ENCODE measurements around the gene RXRA. TPM values are rescaled to one million over a fixed set of nuclear protein-coding genes. Genes with fewer than 3 reads are reported as not detected.

Gene RXRA
- total and polyA plus RNA-seq, 2 donors (not counting 3 experiments of a cell fraction or from before 2014, with no cell fraction given): 15.4 to 37.4 TPM

- Histone ChIP-seq H3K4me3 (replicated peaks in 1 of 3; ENCODE audit: insufficient read depth in 1 of 3, low read depth in 1 of 3, low read length in 3 of 3) (no peak overlapping the region), H3K79me2 (ENCODE audit: control insufficient read depth, insufficient read depth, low read length) (peaks cover 3% of the 10 kb centered on the region), H3K27ac (ENCODE audit: insufficient read depth, low read depth, low read length) (no peak overlapping the region), H3K9me1 (replicated peaks; ENCODE audit: control insufficient read depth, extremely low read depth, insufficient read depth, low read length) (no peaks in the 10 kb centered on the region), H3K36me3 (ENCODE audit: control insufficient read depth in 2 of 2, extremely low read depth in 1 of 2, insufficient read depth in 2 of 2, low read length in 2 of 2) (no peaks in the 10 kb centered on the region), H2AFZ (ENCODE audit: low read depth, low read length) (no peak overlapping the region), H3K4me2 (ENCODE audit: insufficient read depth, low read length) (no peak overlapping the region), H4K20me1 (replicated peaks; ENCODE audit: control insufficient read depth, extremely low read depth, insufficient read depth, low read length) (no peaks in the 10 kb centered on the region), H3K27me3 (ENCODE audit: control insufficient read depth in 2 of 2, insufficient read depth in 2 of 2, low read length in 2 of 2) (no peaks in the 10 kb centered on the region), H3K9ac (replicated peaks; ENCODE audit: extremely low read depth, insufficient read depth, low read length) (no peak overlapping the region), H3K4me1 (ENCODE audit: control insufficient read depth, extremely low read depth, insufficient read depth, low read length) (no peaks in the 10 kb centered on the region), H3K9me3 (replicated peaks; ENCODE audit: control insufficient read depth, insufficient read depth, low read length) (no peaks in the 10 kb centered on the region)
- intact Hi-C loops (cut with micrococcal nuclease) (loop anchor here (5.0 kb wide), 1 partner anchor 320 kb away; the partner anchor contains the start of gene COL5A1), dilution Hi-C loops (cut with MboI; ENCODE audit: extremely low pct_ligation_motif_present, low sequenced_read_pairs) (no loop called here)
- no TSS peak for BruUV-seq (replicated peaks)
- ChIA-PET POLR2A (no interaction called here), CTCF (interaction anchor here (0.6 to 1.2 kb wide), 3 partner anchors 113 to 151 kb away, joined by 3 read pairs; no protein-coding TSS in a partner anchor)
- FAIRE-seq (no peak), DNase-seq (ENCODE audit: low read depth, low spot score) (no peak)
- TF ChIP-seq POLR2AphosphoS5 (IDR thresholded peaks at IDR 0.05; ENCODE audit: insufficient read depth, low read depth, low read length) (no peak), GATA2 (IDR thresholded peaks at IDR 0.05; ENCODE audit: insufficient read depth, insufficient read length, low read depth, low read length) (no peak), POLR2A (IDR thresholded peaks at IDR 0.05; ENCODE audit: low read depth, low read length) (no peak)
Observed at GRCh38 chr9:134321946-134322741, 4.1 kb upstream of the RXRA start.

- no peak for DNase-seq (ENCODE audit: low read depth, low spot score)
- ChIA-PET CTCF (interaction anchor here (1.0 to 1.2 kb wide), 2 partner anchors 112 to 152 kb away, joined by 3 read pairs; no protein-coding TSS in a partner anchor), POLR2A (no interaction called here)
- Histone ChIP-seq H3K4me2 (ENCODE audit: insufficient read depth, low read length) (no peak overlapping the region), H3K27ac (ENCODE audit: insufficient read depth, low read depth, low read length) (no peak overlapping the region), H3K79me2 (ENCODE audit: control insufficient read depth, insufficient read depth, low read length) (peaks cover 10% of the 10 kb centered on the region), H3K9me1 (replicated peaks; ENCODE audit: control insufficient read depth, extremely low read depth, insufficient read depth, low read length) (no peaks in the 10 kb centered on the region), H3K4me1 (ENCODE audit: control insufficient read depth, extremely low read depth, insufficient read depth, low read length) (peaks cover 7% of the 10 kb centered on the region), H3K9ac (replicated peaks; ENCODE audit: extremely low read depth, insufficient read depth, low read length) (no peak overlapping the region), H3K9me3 (replicated peaks; ENCODE audit: control insufficient read depth, insufficient read depth, low read length) (no peaks in the 10 kb centered on the region), H2AFZ (ENCODE audit: low read depth, low read length) (no peak overlapping the region), H3K36me3 (ENCODE audit: control insufficient read depth in 2 of 2, extremely low read depth in 1 of 2, insufficient read depth in 2 of 2, low read length in 2 of 2) (no peaks in the 10 kb centered on the region), H3K27me3 (ENCODE audit: control insufficient read depth in 2 of 2, insufficient read depth in 2 of 2, low read length in 2 of 2) (no peaks in the 10 kb centered on the region), H4K20me1 (replicated peaks; ENCODE audit: control insufficient read depth, extremely low read depth, insufficient read depth, low read length) (no peaks in the 10 kb centered on the region), H3K4me3 (replicated peaks in 1 of 3; ENCODE audit: insufficient read depth in 1 of 3, low read depth in 1 of 3, low read length in 3 of 3) (no peak overlapping the region)
- dilution Hi-C loops (cut with MboI; ENCODE audit: extremely low pct_ligation_motif_present, low sequenced_read_pairs) (no loop called here), intact Hi-C loops (cut with micrococcal nuclease) (loop anchor here (5.0 kb wide), 1 partner anchor 319 kb away; the partner anchor contains the start of gene COL5A1)
- no peak for FAIRE-seq
- no peak for TF ChIP-seq JUN (IDR thresholded peaks at IDR 0.05; ENCODE audit: borderline replicate concordance, insufficient read depth, insufficient read length, low read depth)
- TF ChIP-seq POLR2AphosphoS5 (IDR thresholded peaks at IDR 0.05; ENCODE audit: insufficient read depth, low read depth, low read length): no peak
- TF ChIP-seq MAX (IDR thresholded peaks at IDR 0.05; ENCODE audit: insufficient read depth, insufficient read length): no peak
- no peak for TF ChIP-seq POLR2A (IDR thresholded peaks at IDR 0.05; ENCODE audit: low read depth, low read length)
- TF ChIP-seq MYC (IDR thresholded peaks at IDR 0.05; ENCODE audit: low read depth, low read length): no peak
- TF ChIP-seq CTCF (IDR thresholded peaks at IDR 0.05; ENCODE audit: extremely low read depth in 1 of 2, insufficient read depth in 1 of 2, low read depth in 1 of 2, low read length in 2 of 2): no peak
- TF ChIP-seq FOS (IDR thresholded peaks at IDR 0.05; ENCODE audit: borderline replicate concordance, insufficient read depth, low read length): no peak
- no peak for TF ChIP-seq EZH2 (IDR thresholded peaks at IDR 0.05; ENCODE audit: borderline replicate concordance, low read depth, low read length, severe bottlenecking)
- TF ChIP-seq GATA2 (IDR thresholded peaks at IDR 0.05; ENCODE audit: insufficient read depth, insufficient read length, low read depth, low read length): no peak
- BruUV-seq (replicated peaks): no TSS peak
Observed at GRCh38 chr9:134322781-134323241, 3.4 kb upstream of the RXRA start.

Measured in endothelial cell of umbilical vein (primary cell).